ENCODE data around the gene NLRP9. TPM values are rescaled to one million over a fixed set of nuclear protein-coding genes. Genes with fewer than 3 reads are reported as not detected.

Gene NLRP9
- total and polyA plus RNA-seq, 12 donors = not detected

DNA sequence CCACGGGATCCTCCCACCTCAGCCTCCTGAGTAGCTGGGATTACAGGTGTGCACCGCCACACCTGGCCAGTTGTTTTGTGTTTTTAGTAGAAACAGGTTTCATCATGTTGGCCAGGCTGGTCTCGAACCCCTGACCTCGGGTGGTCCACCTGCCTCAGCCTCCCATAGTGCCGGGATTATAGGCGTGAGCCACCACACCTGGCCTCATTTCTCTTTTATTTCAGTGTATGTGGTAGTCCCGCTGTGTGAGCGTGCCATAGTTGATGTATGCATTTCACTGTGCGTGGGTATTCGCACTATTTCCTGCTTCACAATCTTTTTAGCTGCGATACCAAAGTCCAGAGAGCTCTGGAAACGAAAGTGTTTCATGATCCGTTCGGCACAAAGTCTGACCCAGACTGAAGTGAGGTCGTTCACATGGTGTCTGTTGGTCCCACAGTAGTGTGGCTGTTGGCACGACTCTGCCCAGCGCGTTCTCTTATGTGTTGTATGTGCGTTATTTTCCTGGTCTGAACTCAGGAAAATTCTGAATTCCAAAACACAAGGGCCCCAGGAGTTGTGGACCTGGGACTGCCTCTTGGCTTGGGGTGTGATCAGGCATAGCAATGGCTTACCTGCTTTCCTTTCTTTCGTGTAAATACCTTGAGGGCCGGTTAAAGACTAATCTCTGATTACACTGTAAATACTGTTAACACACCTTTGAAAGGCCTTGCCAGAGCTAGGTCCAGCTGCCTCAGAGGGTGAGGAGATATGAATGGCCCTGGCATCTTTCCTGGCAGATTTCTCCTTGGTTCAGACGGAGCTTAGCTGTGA lies 54.5 kb downstream of the NLRP9 start:
- TF ChIP-seq CTCF (IDR thresholded peaks at IDR 0.05) = no peak
- no peaks in the 10 kb centered on the region for H3K9me3 ChIP-seq
- WGBS, 2 donors = 90 to 91% methylated on average over 22 of the region's 22 CpGs
- ATAC-seq = no peak
- peaks cover 0 to 99% (median 45%) of the 10 kb centered on the region in 9 donors for H3K36me3 ChIP-seq
- H3K4me3 ChIP-seq = no peak overlapping the region
- DNase-seq = no peak
- intact Hi-C loops (cut with DNase I) = no loop called here
- H3K27me3 ChIP-seq = no peaks in the 10 kb centered on the region
- peaks cover 0 to 50% (median 22%) of the 10 kb centered on the region in 9 donors for H3K4me1 ChIP-seq
- no peak overlapping the region for H3K27ac ChIP-seq

DNA sequence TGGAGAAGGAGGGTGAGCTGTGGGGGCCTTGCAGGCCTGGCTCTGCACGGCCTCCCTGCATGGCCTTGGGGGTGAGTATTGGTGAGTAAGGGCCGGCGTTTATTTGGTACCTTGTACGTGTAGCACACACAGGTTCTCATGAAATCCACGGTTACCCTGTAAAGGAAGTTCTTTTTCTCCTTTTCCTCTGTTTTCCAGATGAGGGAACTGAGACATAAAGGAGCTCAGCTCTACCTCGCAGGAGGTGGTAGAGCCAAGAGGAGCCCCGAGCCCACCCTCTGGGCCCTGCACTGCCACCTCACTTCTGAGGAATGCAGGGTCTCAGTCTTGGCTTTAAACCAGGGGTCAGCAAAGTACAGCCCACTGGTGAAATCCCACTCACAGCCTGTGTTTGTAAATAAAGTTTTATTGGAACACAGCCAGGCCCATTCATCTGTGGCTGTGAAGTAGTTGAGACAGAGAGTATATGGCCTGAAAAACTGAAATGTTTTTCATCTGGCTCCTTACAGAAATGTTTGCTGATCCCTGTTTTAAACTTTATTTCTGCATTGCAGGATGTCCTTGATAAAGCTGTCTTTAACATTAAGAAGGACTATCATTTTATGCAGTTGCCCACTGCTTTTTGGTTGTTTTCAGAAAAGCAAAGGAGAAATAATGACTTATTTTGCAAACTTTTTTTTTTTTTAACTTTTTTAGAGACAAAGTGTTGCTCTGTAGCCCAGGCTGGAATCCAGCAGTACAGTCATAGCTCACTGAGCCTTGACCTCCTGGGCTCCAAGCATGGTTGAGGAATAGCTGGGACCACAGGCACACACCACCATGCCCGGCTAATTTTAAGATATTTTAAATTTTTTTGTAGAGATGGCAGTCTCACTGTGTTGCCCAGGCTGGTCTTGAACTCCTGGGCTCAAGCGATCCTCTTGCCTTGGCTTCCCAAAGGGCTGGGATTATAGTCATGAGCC lies 56.8 kb downstream of the NLRP9 start:
- Histone ChIP-seq H3K4me3 (no peak overlapping the region), H3K4me1 (peaks cover 13 to 63% (median 42%) of the 10 kb centered on the region in 9 donors), H3K9me3 (no peaks in the 10 kb centered on the region), H3K27me3 (no peaks in the 10 kb centered on the region), H3K36me3 (peaks cover 0 to 95% (median 48%) of the 10 kb centered on the region in 9 donors), H3K27ac (peak overlapping the region in 1 of 10 donors; percentile 3)
- ATAC-seq = no peak
- 85 to 87% methylated on average over 9 of the region's 9 CpGs for WGBS, 2 donors
- DNase-seq = no peak
- TF ChIP-seq CTCF (IDR thresholded peaks at IDR 0.05) = no peak
- intact Hi-C loops (cut with DNase I) = no loop called here

DNA sequence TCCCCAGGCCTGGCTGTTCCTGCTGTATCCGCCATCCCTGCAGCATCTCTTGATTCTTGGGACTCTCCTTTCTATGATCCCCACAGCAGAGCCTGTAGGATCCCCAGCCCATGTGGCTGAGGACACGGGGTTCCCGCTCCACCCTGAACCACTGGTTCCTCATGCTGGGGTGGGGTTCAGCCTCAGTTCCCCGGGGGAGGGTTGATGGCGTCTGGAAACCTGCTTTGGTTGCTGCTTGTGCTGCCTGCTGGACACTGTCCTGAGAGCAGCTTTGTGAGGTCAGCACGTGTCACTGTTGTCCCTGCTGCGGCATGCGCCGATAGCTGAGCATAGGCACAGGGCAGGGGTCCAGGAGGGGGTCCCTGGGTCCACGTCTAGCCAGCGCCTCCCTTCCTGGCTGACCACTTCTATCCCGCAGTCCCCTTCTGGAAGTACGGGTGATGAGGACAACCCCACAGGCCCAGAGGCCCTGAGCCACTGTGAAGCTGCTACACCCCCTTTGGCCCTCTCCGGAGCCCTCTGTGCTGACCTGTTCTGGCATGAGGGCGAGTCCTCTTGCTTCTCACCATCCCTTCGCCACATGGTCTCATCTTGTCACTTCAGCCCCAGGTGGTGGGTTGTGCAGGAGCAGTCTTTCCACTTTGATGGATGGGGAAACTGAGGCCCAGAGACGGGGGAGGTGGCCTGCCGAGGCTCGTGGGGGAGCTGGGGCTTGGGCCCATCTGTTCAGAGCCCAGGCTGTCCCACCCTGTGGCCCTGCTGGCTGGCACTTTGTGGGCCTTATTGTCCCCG lies 57.7 kb downstream of the NLRP9 start:
- H3K36me3 ChIP-seq = peaks cover 0 to 86% (median 40%) of the 10 kb centered on the region in 9 donors
- ATAC-seq (no peak), DNase-seq (no peak)
- peak overlapping the region in 1 of 10 donors; percentile 3 for H3K27ac ChIP-seq
- peaks cover 13 to 63% (median 51%) of the 10 kb centered on the region in 9 donors for H3K4me1 ChIP-seq
- H3K9me3 ChIP-seq = no peaks in the 10 kb centered on the region
- TF ChIP-seq CTCF (IDR thresholded peaks at IDR 0.05) = no peak
- H3K4me3 ChIP-seq = no peak overlapping the region
- intact Hi-C loops (cut with DNase I) = no loop called here
- WGBS, 2 donors = 87 to 92% methylated on average over 20 of the region's 20 CpGs
- no peaks in the 10 kb centered on the region for H3K27me3 ChIP-seq
